Psoas muscle (tissue), 8 donors: ENCODE data around the gene NAT16. TPM values are rescaled to one million over a fixed set of nuclear protein-coding genes. Genes with fewer than 3 reads are reported as not detected.
"Not testable (repeated sequence)": the region's sequence is repeated elsewhere in the genome, so short reads cannot be mapped to it uniquely, and the experiment has no call there.

Source experiments
- ATAC-seq, 4 donors: fragments of 200-7000 bp; cut with Tn5 transposase; one replicate each; pipeline ENCODE4 v1.9.1; 2020; ENCODE audit warnings: moderate library complexity in 3 of 4, mild to moderate bottlenecking in 2 of 4
- DNase-seq, 2 donors: peaks; one replicate each; pipeline ENCODE4 v3.0.0-alpha.2; 2020
- H3K27ac ChIP-seq: fragments of 200-600 bp; one replicate; pipeline ENCODE4 v1.8.0; 2022
- H3K27me3 ChIP-seq, 3 donors: fragments of 200-600 bp in 1 of 3; one replicate each; pipeline versions ENCODE4 v1.6.1 to v1.8.0; 2013 to 2022; ENCODE audit warnings: low read length in 2 of 3, mild to moderate bottlenecking in 2 of 3, moderate library complexity in 1 of 3; ENCODE audit not compliant: insufficient read depth in 3 of 3
- H3K36me3 ChIP-seq, 2 donors: fragments of 200-600 bp in 1 of 2; one replicate each; pipeline versions ENCODE4 v1.6.1 to v1.8.0; 2013 to 2022; ENCODE audit warnings: low read depth in 1 of 2, mild to moderate bottlenecking in 1 of 2, moderate library complexity in 1 of 2; ENCODE audit not compliant: insufficient read depth in 1 of 2
- H3K4me1 ChIP-seq: fragments of 200-600 bp; one replicate; pipeline ENCODE4 v1.8.0; 2022
- H3K4me3 ChIP-seq: fragments of 200-600 bp; one replicate; pipeline ENCODE4 v1.8.0; 2022; ENCODE audit warnings: mild to moderate bottlenecking
- H3K9me3 ChIP-seq: fragments of 200-600 bp; one replicate; pipeline ENCODE4 v1.8.0; 2022
- WGBS, 3 donors: extraction: QIAGEN DNeasy Blood & Tissue Kit; methylation state at CpG; one replicate each; pipeline versions ENCODE4 v1.1.6 to v1.1.7; 2013; 5-methylcytosine and 5-hydroxymethylcytosine counted together
- intact Hi-C, 2 donors: fragments of 100-400 bp; cut with DNase I; formaldehyde crosslinking; loops; one replicate each; pipeline versions ENCODE4 v1.11.0 to v1.14.2; 2022
- polyA plus RNA-seq, 3 donors: library from polyadenylated mRNA; stranded (reverse); fragments of 200-250 nt; gene quantifications; one replicate each; pipeline ENCODE4 v1.2.3, GENCODE V29; 2013
- total RNA-seq, 4 donors: library from RNA; stranded (reverse); fragmentation: NEBNext Ultra II Directional in 2 of 4; extraction: Animal tissue kit (Norgen Biotek cat#: 25700) in 2 of 4; gene quantifications; one replicate each; pipeline versions ENCODE4 v1.2.1 to v1.2.4, GENCODE V29; 2021 to 2023
- TF ChIP-seq, protein P1 (sequence below): fragments of 200-600 bp; IDR thresholded peaks from one replicate; pipeline ENCODE4 v1.8.0; 2022; ENCODE audit warnings: antibody characterized with exemption
- donor health status: healthy with polysubstance abuse.
- donor health status: DM: no; HTN: no; CAD: no; lungs with moderate emphysema.
- donor health status: Bipolar disorder and iron deficiency.
- donor health status: healthy.
- donor health status: DM: yes; HTN: yes; CAD: no.
- donor health status: DM: no; HTN: no; CAD: no.
- donor health status: DM: no; HTN: no; CAD: no.
- donor health status: DM: yes; HTN: yes; CAD: no.

Gene NAT16
- total and polyA plus RNA-seq, 7 donors = 0.01 TPM; not detected in 6

DNA sequence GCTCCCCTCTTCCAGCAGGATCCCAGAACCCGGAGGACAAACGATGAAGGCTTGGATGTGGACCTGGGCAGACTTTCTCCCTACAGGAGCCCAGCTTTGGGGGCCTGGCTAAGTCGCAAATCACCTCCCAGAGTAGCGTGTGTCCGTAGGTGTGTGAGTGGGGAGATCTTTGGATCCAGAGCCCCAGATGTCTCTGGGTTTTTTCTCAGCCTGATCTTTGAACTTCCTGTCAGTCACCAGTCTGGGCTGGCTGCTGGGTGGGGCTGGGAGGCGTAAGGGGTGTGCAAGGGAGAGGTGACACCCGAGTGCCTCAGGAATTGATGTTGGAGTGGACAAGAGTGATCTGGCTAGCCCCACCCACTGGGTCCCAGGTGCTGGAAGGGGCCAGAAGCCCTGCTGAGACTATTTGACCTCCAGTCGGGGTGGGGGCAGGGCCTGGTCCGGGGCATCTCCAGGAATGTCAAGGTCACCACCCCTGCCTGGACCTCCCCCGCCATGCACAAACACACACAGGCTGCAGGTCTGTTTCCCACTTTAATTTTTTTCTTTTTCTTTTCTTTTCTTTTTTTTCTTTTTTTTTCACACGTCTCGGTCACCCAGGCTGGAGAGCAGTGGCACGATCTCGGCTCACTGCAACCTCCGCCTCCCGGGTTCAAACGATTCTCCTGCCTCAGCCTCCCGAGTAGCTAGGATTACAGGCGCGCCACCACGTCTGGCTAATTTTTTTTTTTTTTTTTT is 20.9 kb upstream of the NAT16 start, which contains the start of gene MOGAT3:
MOGAT3 (minus strand) TSS at position 175 of the 738 bp plus-strand sequence. CDS start 182 bp downstream, outside the sequence.
- TF ChIP-seq, protein P1, sequence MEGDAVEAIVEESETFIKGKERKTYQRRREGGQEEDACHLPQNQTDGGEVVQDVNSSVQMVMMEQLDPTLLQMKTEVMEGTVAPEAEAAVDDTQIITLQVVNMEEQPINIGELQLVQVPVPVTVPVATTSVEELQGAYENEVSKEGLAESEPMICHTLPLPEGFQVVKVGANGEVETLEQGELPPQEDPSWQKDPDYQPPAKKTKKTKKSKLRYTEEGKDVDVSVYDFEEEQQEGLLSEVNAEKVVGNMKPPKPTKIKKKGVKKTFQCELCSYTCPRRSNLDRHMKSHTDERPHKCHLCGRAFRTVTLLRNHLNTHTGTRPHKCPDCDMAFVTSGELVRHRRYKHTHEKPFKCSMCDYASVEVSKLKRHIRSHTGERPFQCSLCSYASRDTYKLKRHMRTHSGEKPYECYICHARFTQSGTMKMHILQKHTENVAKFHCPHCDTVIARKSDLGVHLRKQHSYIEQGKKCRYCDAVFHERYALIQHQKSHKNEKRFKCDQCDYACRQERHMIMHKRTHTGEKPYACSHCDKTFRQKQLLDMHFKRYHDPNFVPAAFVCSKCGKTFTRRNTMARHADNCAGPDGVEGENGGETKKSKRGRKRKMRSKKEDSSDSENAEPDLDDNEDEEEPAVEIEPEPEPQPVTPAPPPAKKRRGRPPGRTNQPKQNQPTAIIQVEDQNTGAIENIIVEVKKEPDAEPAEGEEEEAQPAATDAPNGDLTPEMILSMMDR = no peak
- DNase-seq (no peak), ATAC-seq (no peak)
- Histone ChIP-seq H3K9me3 (no peaks in the 10 kb centered on the region), H3K4me3 (peak within 1 kb of the TSS; percentile 25), H3K27ac (no peak within 1 kb of the TSS), H3K27me3 (peaks cover 0 to 61% (median 18%) of the 10 kb centered on the region in 3 donors), H3K4me1 (peaks cover 6% of the 10 kb centered on the region), H3K36me3 (peaks cover under 1 to 3% of the 10 kb centered on the region in 2 donors)
- WGBS, 3 donors = 31 to 33% (median 32%) methylated on average over 21 of the region's 21 CpGs
- intact Hi-C loops = no loop called here

DNA sequence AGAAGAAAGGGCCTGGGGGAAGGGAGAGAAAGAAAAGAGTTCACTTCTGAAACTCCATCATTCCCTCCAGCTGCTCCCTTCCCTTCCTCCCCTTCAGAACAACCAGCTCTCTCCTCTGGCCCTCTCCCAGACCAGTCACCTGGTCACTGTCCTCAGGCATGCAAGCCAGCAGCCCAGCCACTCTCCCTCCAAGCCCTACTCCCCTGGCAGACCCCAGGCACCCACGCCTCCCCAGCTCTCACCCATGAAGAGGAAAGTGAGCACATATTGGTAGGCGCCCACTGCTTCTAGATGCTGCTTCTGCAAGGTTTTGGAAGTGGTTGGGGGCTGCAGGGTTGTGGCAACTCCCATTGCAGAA is 20.4 kb upstream of the NAT16 start:
- Histone ChIP-seq H3K27ac (no peak overlapping the region), H3K9me3 (no peaks in the 10 kb centered on the region), H3K4me3 (no peak overlapping the region), H3K36me3 (no peaks in the 10 kb centered on the region), H3K27me3 (peaks cover 0 to 66% (median 20%) of the 10 kb centered on the region in 3 donors), H3K4me1 (peaks cover 6% of the 10 kb centered on the region)
- DNase-seq (no peak), ATAC-seq (no peak)
- intact Hi-C loops = no loop called here
- 68 to 82% (median 75%) methylated on average over 2 of the region's 2 CpGs for WGBS, 3 donors
- TF ChIP-seq, protein P1 = no peak

DNA sequence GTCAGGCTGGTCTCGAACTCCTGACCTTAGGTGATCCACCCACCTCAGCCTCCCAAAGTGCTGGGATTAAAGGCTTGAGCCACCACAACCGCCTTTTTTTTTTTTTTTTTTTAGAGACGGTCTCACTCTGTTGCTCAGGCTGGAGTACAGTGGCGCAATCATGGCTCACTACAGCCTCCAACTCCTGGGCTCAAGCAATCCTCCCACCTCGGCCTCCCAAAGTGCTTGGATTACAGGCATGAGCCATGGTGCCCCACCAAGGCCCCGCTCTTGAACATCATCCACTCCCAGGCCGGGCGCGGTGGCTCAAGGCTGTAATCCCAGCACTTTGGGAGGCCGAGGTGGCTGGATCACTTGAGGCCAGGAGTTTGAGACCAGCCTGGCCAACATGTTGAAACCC is 19.4 kb upstream of the NAT16 start:
- H3K27ac ChIP-seq, H3K36me3 ChIP-seq, H3K4me3 ChIP-seq, intact Hi-C loops, DNase-seq, H3K4me1 ChIP-seq, H3K9me3 ChIP-seq, ATAC-seq: not testable (repeated sequence)
- peaks cover 0 to 66% (median 20%) of the 10 kb centered on the region in 3 donors for H3K27me3 ChIP-seq
- WGBS, 3 donors = 90 to 95% (median 90%) methylated on average over 9 to 10 of the region's 10 CpGs

DNA sequence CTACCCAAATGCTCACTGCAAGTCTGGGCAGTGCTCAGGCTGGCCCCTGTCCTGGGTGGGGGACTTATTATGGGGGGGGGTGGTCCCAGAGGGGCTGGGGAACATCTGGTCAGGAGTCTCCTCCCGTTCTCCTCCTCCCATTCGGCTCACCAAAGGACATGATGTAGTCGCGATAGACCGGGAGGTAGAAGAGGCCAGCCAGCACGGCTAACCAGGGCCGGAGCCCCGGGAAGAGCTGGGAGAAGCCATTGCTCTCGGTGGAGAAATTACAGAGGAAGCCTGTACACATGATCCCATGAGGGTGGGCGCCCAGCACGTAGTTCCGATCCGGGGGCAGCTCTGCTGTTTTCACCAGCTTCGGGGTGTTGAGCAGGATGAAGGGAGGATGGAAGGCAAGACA is 18.4 kb upstream of the NAT16 start:
- H3K36me3 ChIP-seq = no peaks in the 10 kb centered on the region
- ATAC-seq = no peak
- no peak overlapping the region for H3K27ac ChIP-seq
- intact Hi-C loops = no loop called here
- H3K4me3 ChIP-seq = no peak overlapping the region
- TF ChIP-seq, protein P1 = no peak
- H3K27me3 ChIP-seq = peaks cover 0 to 66% (median 17%) of the 10 kb centered on the region in 3 donors
- DNase-seq = no peak
- 42 to 63% (median 57%) methylated on average over 14 of the region's 14 CpGs for WGBS, 3 donors
- peaks cover 6% of the 10 kb centered on the region for H3K4me1 ChIP-seq
- no peaks in the 10 kb centered on the region for H3K9me3 ChIP-seq

DNA sequence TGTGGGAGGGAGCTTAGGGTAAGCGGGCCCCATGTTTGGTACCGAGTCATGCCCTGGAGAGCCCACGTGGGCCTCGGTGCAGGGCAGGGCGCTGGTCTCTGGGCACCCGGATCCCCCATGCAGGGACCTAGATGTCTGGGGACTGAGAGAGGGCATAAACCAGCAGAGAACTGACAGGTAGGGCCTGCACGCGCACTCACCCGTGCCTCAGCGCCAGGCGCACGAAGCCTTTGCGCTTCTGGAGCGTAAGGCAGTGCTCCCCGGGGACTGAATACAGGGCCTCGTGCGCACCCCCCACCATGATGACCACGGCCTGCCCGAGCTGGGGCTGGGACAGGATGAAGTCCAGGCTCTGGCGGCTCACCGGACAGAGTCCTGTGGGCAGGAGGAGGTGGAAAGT is 17.9 kb upstream of the NAT16 start:
- Histone ChIP-seq H3K27ac (no peak overlapping the region), H3K9me3 (no peaks in the 10 kb centered on the region), H3K4me3 (no peak overlapping the region), H3K27me3 (peaks cover 0 to 61% (median 14%) of the 10 kb centered on the region in 3 donors), H3K36me3 (no peaks in the 10 kb centered on the region), H3K4me1 (peaks cover 6% of the 10 kb centered on the region)
- TF ChIP-seq, protein P1 = no peak
- ATAC-seq (no peak), DNase-seq (no peak)
- 68 to 70% (median 70%) methylated on average over 21 of the region's 21 CpGs for WGBS, 3 donors
- intact Hi-C loops = no loop called here
